Measurements from ENCODE around the gene EDN3. TPM values are rescaled to one million over a fixed set of nuclear protein-coding genes. Genes with fewer than 3 reads are reported as not detected.

EDN3 gene, protein sequence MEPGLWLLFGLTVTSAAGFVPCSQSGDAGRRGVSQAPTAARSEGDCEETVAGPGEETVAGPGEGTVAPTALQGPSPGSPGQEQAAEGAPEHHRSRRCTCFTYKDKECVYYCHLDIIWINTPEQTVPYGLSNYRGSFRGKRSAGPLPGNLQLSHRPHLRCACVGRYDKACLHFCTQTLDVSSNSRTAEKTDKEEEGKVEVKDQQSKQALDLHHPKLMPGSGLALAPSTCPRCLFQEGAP
- total RNA-seq, result not detected in 2 replicates

DNA sequence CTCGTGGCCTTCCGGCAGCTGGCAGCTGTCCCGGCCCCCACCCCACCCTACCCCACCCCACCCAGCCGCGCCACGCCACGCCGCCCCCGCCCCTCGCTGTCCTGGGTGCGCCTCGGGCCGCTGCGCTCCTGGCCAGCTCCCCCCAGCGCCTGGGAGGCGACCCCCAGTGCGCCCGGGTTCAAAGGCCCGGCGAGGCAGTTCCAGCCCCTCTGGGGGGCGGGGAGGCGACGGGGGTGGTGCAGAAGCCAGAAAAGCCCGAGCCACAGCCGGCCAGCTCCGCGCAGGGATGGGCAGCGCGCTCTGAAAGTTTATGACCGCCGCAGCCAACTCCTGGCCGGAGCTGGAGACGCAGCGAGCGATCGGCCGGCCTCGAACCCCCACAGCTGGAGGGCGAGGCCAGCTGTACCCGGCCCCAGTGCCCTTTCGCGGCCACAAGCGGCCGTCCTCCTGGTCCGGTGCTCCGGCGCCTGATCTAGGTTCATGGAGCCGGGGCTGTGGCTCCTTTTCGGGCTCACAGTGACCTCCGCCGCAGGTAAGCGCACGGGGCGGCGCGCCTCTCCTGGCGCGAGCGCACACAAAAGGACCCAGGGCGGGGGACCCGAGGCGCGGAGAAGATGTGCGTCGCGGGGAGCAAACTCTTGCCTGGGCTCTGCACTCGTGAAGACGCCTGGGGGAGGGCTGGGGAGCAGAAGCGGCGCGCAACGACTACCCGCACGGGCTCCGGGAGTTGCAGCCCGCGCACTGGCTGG is at the start of gene EDN3:
EDN3 (plus strand) TSS at position 279 of the 749 bp plus-strand sequence; CDS start at position 481, 202 bp downstream.

Other genes starting within 250 kb of the EDN3 start
- not detected in 2 replicates for gene ZNF831, start 136.8 kb upstream of the EDN3 start, total RNA-seq

All from epithelial cell of alveolus of lung (primary cell).